GM23338 (cell line): ENCODE data around the gene NDST4. TPM values are rescaled to one million over a fixed set of nuclear protein-coding genes. Genes with fewer than 3 reads are reported as not detected.
A peak's percentile ranks its signal among the peaks of the same experiment; 100 is the strongest.

Experiments
- ATAC-seq: fragments of 200-7000 bp; cut with Tn5 transposase; 3 replicates; pipeline ENCODE4 v1.9.1; 2020
- DNase-seq: peaks from one replicate; pipeline ENCODE4 v3.0.0-alpha.2; 2015; ENCODE audit warnings: low spot score
- H2AFZ ChIP-seq: fragments of 200-600 bp; sonication (generic); 2 replicates; pipeline ENCODE4 v1.8.0; 2016; ENCODE audit warnings: antibody characterized with exemption, mild to moderate bottlenecking, moderate library complexity
- H3F3A ChIP-seq: fragments of 200-600 bp; sonication (generic); replicated peaks from 2 replicates; pipeline ENCODE4 v1.8.0; 2017; ENCODE audit warnings: antibody characterized with exemption, mixed run types, low read depth
- H3K27ac ChIP-seq: fragments of 200-600 bp; sonication (generic); 2 replicates; pipeline ENCODE4 v1.6.1; 2016; ENCODE audit warnings: low read depth
- H3K27me3 ChIP-seq: fragments of 200-600 bp; sonication (generic); 2 replicates; pipeline ENCODE4 v1.8.0; 2016; ENCODE audit warnings: mild to moderate bottlenecking, mixed run types, moderate library complexity; ENCODE audit not compliant: insufficient read depth
- H3K36me3 ChIP-seq: fragments of 200-600 bp; sonication (generic); 2 replicates; pipeline ENCODE4 v1.8.0; 2016; ENCODE audit warnings: mild to moderate bottlenecking; ENCODE audit not compliant: insufficient read depth
- H3K4me1 ChIP-seq: fragments of 200-600 bp; sonication (generic); 2 replicates; pipeline ENCODE4 v1.8.0; 2016; ENCODE audit warnings: mild to moderate bottlenecking, moderate library complexity; ENCODE audit not compliant: insufficient read depth
- H3K4me2 ChIP-seq: fragments of 200-600 bp; sonication (generic); 2 replicates; pipeline ENCODE4 v1.7.1; 2017; ENCODE audit warnings: mixed run types
- H3K4me3 ChIP-seq: fragments of 200-600 bp; sonication (generic); 2 replicates; pipeline ENCODE4 v1.6.1; 2016; ENCODE audit warnings: mixed run types
- H3K79me2 ChIP-seq: fragments of 200-600 bp; sonication (generic); replicated peaks from 2 replicates; pipeline ENCODE4 v1.8.0; 2017; ENCODE audit warnings: mild to moderate bottlenecking; ENCODE audit not compliant: insufficient read depth
- H3K9me2 ChIP-seq: fragments of 200-600 bp; sonication (generic); 2 replicates; pipeline ENCODE4 v1.8.0; 2017; ENCODE audit not compliant: insufficient read depth
- H4K20me1 ChIP-seq: fragments of 200-600 bp; sonication (generic); replicated peaks from 2 replicates; pipeline ENCODE4 v1.8.0; 2017; ENCODE audit warnings: mild to moderate bottlenecking; ENCODE audit not compliant: insufficient read depth
- H3K27ac Mint-ChIP-seq: 2 replicates; pipeline ENCODE4 v1.8.0; 2020; ENCODE audit warnings: inconsistent platforms, mild to moderate bottlenecking, moderate library complexity, mixed read lengths
- H3K27me3 Mint-ChIP-seq: 3 replicates; pipeline ENCODE4 v1.8.0; 2022; ENCODE audit warnings: low read depth, mild to moderate bottlenecking, moderate library complexity, mixed read lengths, inconsistent platforms; ENCODE audit not compliant: insufficient read depth, poor library complexity
- H3K36me3 Mint-ChIP-seq: 3 replicates; pipeline ENCODE4 v1.8.0; 2021; ENCODE audit warnings: low read depth, mild to moderate bottlenecking, inconsistent platforms, moderate library complexity, mixed read lengths
- H3K4me1 Mint-ChIP-seq: 3 replicates; pipeline ENCODE4 v1.8.0; 2020; ENCODE audit warnings: mild to moderate bottlenecking, inconsistent platforms, mixed read lengths
- H3K4me3 Mint-ChIP-seq: 3 replicates; pipeline ENCODE4 v1.8.0; 2021; ENCODE audit warnings: moderate library complexity, mild to moderate bottlenecking, inconsistent platforms, mixed read lengths
- H3K9me3 Mint-ChIP-seq: 3 replicates; pipeline ENCODE4 v1.8.0; 2020; ENCODE audit warnings: moderate library complexity, mild to moderate bottlenecking, inconsistent platforms, mixed read lengths
- EZH2 ChIP-seq: fragments of 200-600 bp; sonication (generic); IDR thresholded peaks from one replicate; pipeline ENCODE4 v1.8.0; 2017; ENCODE audit warnings: antibody characterized with exemption, mild to moderate bottlenecking, low read depth; ENCODE audit not compliant: unreplicated experiment
- EZH2phosphoT487 ChIP-seq: fragments of 200-600 bp; sonication (generic); IDR thresholded peaks from one replicate; pipeline ENCODE4 v1.8.1; 2018; ENCODE audit warnings: antibody characterized with exemption; ENCODE audit not compliant: unreplicated experiment
- POLR2AphosphoS5 ChIP-seq: IDR thresholded peaks from 2 replicates; pipeline ENCODE4 v1.6.1; 2016; ENCODE audit warnings: antibody characterized with exemption, low read depth
- STAT1 ChIP-seq: IDR thresholded peaks from one replicate; pipeline ENCODE4 v1.6.1; 2016; ENCODE audit warnings: antibody characterized with exemption; ENCODE audit not compliant: unreplicated experiment
- ZNF114 ChIP-seq: fragments of 250-450 bp; sonication (Bioruptor Pico); IDR thresholded peaks from 2 replicates; pipeline ENCODE4 v1.5.0; 2020; ENCODE audit warnings: mild to moderate bottlenecking, moderate library complexity
- ZNF331 ChIP-seq: fragments of 250-450 bp; sonication (Bioruptor Pico); IDR thresholded peaks from 2 replicates; pipeline ENCODE4 v1.5.0; 2020; ENCODE audit warnings: low read depth, mild to moderate bottlenecking, moderate library complexity
- polyA plus RNA-seq: library from polyadenylated mRNA; unstranded; fragments of >200 nt; fragmentation: Nextera tagmentation; extraction: Ambion mirVana; gene quantifications from 2 replicates; pipeline ENCODE4 v1.2.1, GENCODE V29; 2016
- total RNA-seq: library from RNA; depleted of rRNA; stranded (reverse); fragments of >200 nt; shearing (Covaris generic); gene quantifications from 2 replicates; pipeline ENCODE4 v1.2.3, GENCODE V29; 2014
- TF ChIP-seq, protein P1 (sequence below): fragments of 250-450 bp; sonication (Bioruptor Pico); IDR thresholded peaks from 2 replicates; pipeline ENCODE4 v1.5.0; 2020; ENCODE audit warnings: mild to moderate bottlenecking, moderate library complexity
- TF ChIP-seq, protein P2 (sequence below), 2 experiments: fragments of 200-600 bp in 1 of 2; sonication (generic) in 1 of 2; conservative IDR thresholded peaks; 2 replicates each; pipeline versions ENCODE4 v1.5.1 to v1.6.1; 2016 to 2017; ENCODE audit warnings: antibody characterized with exemption in 2 of 2, low read depth in 2 of 2, mild to moderate bottlenecking in 2 of 2, moderate library complexity in 1 of 2

NDST4 gene
- total and polyA plus RNA-seq, 2 experiments from 2014 or later = not detected

DNA sequence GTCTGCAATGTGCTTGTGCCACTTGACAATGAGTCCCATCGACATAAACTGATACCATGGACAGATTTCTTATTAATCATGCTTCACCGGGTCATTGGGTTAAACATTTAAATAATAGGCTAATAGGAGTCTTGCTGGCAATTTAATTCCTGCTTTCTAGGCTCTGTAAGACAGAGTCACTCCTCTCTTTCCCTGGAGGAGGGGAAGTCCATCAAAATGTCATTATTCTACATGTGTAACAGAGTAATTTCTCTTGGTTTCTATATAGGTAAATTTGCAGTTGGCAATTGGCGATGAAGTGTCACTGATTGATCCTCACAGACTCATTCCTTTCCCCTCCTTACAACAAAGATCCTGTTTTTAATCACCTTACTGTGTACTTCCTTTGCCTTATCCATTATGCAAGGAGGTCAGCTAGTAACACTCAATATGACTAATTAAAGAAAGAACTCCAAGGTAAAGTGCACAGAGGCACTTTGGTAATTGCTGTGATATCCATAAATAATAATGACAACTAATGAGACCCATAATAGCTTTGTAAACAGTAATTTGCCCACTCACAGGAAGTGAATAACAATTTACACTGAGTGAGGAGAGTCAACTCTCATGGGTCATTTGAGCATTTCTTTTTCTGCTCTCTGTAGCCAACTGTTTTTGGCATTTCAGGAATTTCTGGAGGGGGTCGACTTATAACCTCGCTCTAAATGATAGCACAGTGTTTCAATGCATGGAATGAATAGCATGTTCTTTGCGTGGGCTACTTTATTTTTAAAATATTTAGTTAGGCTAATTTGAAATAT lies 330.8 kb downstream of the NDST4 start (continued):
- TF ChIP-seq EZH2phosphoT487 (no peak), EZH2 (no peak), ZNF114 (CRISPR knock-in tag) (no peak)
- TF ChIP-seq, protein P1, sequence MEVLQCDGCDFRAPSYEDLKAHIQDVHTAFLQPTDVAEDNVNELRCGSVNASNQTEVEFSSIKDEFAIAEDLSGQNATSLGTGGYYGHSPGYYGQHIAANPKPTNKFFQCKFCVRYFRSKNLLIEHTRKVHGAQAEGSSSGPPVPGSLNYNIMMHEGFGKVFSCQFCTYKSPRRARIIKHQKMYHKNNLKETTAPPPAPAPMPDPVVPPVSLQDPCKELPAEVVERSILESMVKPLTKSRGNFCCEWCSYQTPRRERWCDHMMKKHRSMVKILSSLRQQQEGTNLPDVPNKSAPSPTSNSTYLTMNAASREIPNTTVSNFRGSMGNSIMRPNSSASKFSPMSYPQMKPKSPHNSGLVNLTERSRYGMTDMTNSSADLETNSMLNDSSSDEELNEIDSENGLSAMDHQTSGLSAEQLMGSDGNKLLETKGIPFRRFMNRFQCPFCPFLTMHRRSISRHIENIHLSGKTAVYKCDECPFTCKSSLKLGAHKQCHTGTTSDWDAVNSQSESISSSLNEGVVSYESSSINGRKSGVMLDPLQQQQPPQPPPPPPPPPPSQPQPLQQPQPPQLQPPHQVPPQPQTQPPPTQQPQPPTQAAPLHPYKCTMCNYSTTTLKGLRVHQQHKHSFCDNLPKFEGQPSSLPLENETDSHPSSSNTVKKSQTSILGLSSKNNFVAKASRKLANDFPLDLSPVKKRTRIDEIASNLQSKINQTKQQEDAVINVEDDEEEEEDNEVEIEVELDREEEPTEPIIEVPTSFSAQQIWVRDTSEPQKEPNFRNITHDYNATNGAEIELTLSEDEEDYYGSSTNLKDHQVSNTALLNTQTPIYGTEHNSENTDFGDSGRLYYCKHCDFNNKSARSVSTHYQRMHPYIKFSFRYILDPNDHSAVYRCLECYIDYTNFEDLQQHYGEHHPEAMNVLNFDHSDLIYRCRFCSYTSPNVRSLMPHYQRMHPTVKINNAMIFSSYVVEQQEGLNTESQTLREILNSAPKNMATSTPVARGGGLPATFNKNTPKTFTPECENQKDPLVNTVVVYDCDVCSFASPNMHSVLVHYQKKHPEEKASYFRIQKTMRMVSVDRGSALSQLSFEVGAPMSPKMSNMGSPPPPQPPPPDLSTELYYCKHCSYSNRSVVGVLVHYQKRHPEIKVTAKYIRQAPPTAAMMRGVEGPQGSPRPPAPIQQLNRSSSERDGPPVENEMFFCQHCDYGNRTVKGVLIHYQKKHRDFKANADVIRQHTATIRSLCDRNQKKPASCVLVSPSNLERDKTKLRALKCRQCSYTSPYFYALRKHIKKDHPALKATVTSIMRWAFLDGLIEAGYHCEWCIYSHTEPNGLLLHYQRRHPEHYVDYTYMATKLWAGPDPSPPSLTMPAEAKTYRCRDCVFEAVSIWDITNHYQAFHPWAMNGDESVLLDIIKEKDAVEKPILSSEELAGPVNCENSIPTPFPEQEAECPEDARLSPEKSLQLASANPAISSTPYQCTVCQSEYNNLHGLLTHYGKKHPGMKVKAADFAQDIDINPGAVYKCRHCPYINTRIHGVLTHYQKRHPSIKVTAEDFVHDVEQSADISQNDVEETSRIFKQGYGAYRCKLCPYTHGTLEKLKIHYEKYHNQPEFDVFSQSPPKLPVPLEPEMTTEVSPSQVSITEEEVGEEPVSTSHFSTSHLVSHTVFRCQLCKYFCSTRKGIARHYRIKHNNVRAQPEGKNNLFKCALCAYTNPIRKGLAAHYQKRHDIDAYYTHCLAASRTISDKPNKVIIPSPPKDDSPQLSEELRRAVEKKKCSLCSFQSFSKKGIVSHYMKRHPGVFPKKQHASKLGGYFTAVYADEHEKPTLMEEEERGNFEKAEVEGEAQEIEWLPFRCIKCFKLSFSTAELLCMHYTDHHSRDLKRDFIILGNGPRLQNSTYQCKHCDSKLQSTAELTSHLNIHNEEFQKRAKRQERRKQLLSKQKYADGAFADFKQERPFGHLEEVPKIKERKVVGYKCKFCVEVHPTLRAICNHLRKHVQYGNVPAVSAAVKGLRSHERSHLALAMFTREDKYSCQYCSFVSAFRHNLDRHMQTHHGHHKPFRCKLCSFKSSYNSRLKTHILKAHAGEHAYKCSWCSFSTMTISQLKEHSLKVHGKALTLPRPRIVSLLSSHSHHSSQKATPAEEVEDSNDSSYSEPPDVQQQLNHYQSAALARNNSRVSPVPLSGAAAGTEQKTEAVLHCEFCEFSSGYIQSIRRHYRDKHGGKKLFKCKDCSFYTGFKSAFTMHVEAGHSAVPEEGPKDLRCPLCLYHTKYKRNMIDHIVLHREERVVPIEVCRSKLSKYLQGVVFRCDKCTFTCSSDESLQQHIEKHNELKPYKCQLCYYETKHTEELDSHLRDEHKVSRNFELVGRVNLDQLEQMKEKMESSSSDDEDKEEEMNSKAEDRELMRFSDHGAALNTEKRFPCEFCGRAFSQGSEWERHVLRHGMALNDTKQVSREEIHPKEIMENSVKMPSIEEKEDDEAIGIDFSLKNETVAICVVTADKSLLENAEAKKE = peak; percentile 57; the same call in 1 of the 2 replicates

DNA sequence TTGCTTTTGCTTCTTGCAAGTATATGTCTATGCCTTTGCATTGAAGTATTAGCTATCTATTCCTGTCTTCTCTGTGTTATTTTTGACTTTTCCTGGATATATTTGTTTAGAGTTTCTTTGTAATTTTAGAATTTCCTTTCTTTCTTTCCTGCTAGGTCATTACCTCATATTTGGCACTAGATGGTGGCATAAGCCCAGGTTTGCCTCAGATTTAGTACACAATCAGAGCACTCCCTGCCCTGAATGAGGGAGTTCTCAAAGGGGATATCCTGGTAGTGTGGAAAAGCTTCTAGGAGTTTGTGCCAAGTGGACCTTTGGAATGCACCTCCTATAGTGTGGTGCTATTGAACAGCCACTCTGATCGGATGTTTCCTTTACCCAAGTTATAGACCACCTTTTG lies 333.2 kb downstream of the NDST4 start:
- H3K9me3 Mint-ChIP-seq = no peaks in the 10 kb centered on the region
- peaks cover 20% of the 10 kb centered on the region for H3K4me1 Mint-ChIP-seq
- ATAC-seq = peak; percentile 93
- Histone ChIP-seq H3K9me2 (no peaks in the 10 kb centered on the region), H3K36me3 (no peaks in the 10 kb centered on the region), H4K20me1 (no peaks in the 10 kb centered on the region), H3K27ac (no peak overlapping the region), H3F3A (no peaks in the 10 kb centered on the region), H2AFZ (no peak overlapping the region), H3K4me2 (no peak overlapping the region), H3K4me3 (no peak overlapping the region), H3K4me1 (peaks cover 31% of the 10 kb centered on the region), H3K79me2 (no peaks in the 10 kb centered on the region), H3K27me3 (no peaks in the 10 kb centered on the region)
- peak; percentile 80 for DNase-seq
- no peaks in the 10 kb centered on the region for H3K27me3 Mint-ChIP-seq
- H3K36me3 Mint-ChIP-seq = no peaks in the 10 kb centered on the region
- H3K4me3 Mint-ChIP-seq = no peak overlapping the region
- no peak overlapping the region for H3K27ac Mint-ChIP-seq
- TF ChIP-seq POLR2AphosphoS5 = no peak
- no peak for TF ChIP-seq STAT1
- TF ChIP-seq, protein P2, sequence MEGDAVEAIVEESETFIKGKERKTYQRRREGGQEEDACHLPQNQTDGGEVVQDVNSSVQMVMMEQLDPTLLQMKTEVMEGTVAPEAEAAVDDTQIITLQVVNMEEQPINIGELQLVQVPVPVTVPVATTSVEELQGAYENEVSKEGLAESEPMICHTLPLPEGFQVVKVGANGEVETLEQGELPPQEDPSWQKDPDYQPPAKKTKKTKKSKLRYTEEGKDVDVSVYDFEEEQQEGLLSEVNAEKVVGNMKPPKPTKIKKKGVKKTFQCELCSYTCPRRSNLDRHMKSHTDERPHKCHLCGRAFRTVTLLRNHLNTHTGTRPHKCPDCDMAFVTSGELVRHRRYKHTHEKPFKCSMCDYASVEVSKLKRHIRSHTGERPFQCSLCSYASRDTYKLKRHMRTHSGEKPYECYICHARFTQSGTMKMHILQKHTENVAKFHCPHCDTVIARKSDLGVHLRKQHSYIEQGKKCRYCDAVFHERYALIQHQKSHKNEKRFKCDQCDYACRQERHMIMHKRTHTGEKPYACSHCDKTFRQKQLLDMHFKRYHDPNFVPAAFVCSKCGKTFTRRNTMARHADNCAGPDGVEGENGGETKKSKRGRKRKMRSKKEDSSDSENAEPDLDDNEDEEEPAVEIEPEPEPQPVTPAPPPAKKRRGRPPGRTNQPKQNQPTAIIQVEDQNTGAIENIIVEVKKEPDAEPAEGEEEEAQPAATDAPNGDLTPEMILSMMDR (conservative IDR thresholded peaks at IDR 0.05; ENCODE audit: low read depth in 2 of 2) = peak; percentile 85 to 93
- TF ChIP-seq ZNF331 = no peak
